ENCODE data around the gene MRPL30.

MRPL30 gene

GRCh38 chr2:99140056-99140859 is 40.7 kb upstream of the MRPL30 start:
- Histone ChIP-seq H4K20me1 (ENCODE audit: insufficient read depth, low read length, poor library complexity, severe bottlenecking) (no peaks in the 10 kb centered on the region), H3K36me3 (ENCODE audit: insufficient read depth, low read length) (no peaks in the 10 kb centered on the region), H3K4me2 (ENCODE audit: low read depth, low read length, poor library complexity, severe bottlenecking) (peak overlapping the region; percentile 95), H3K9me3 (ENCODE audit: insufficient read depth, low read depth, low read length) (no peaks in the 10 kb centered on the region), H3K4me3 (ENCODE audit: low read length, poor library complexity, severe bottlenecking) (peak overlapping the region; percentile 90), H3K27me3 (ENCODE audit: insufficient read depth, low read length, poor library complexity, severe bottlenecking) (no peaks in the 10 kb centered on the region), H3F3A (ENCODE audit: low read depth) (no peaks in the 10 kb centered on the region), H3K79me2 (ENCODE audit: insufficient read depth, low read length) (no peaks in the 10 kb centered on the region), H3K9ac (ENCODE audit: low read depth, low read length, poor library complexity, severe bottlenecking) (peak overlapping the region; percentile 73), H3K4me1 (ENCODE audit: insufficient read depth, low read length, poor library complexity, severe bottlenecking) (peaks cover 12% of the 10 kb centered on the region), H2AFZ (ENCODE audit: low read length) (peak overlapping the region; percentile 99), H3K9me2 (replicated peaks; ENCODE audit: low read depth, low read length) (no peaks in the 10 kb centered on the region)
- TF ChIP-seq CTCF (conservative IDR thresholded peaks at IDR 0.05; ENCODE audit: low read length): no peak

- H3F3A ChIP-seq (ENCODE audit: low read depth): no peaks in the 10 kb centered on the region
- H2AFZ ChIP-seq (ENCODE audit: low read length): peak overlapping the region; percentile 99
- peak overlapping the region; percentile 95 for H3K4me2 ChIP-seq (ENCODE audit: low read depth, low read length, poor library complexity, severe bottlenecking)
- H4K20me1 ChIP-seq (ENCODE audit: insufficient read depth, low read length, poor library complexity, severe bottlenecking): no peaks in the 10 kb centered on the region
- no peaks in the 10 kb centered on the region for H3K27me3 ChIP-seq (ENCODE audit: insufficient read depth, low read length, poor library complexity, severe bottlenecking)
- TF ChIP-seq CTCF (conservative IDR thresholded peaks at IDR 0.05; ENCODE audit: low read length): no peak
- TF ChIP-seq EZH2phosphoT487 (IDR thresholded peaks at IDR 0.05; ENCODE audit: borderline replicate concordance): no peak
- H3K9ac ChIP-seq (ENCODE audit: low read depth, low read length, poor library complexity, severe bottlenecking): peak overlapping the region; percentile 73
- no peaks in the 10 kb centered on the region for H3K9me2 ChIP-seq (replicated peaks; ENCODE audit: low read depth, low read length)
- H3K79me2 ChIP-seq (ENCODE audit: insufficient read depth, low read length): no peaks in the 10 kb centered on the region
- peak overlapping the region; percentile 90 for H3K4me3 ChIP-seq (ENCODE audit: low read length, poor library complexity, severe bottlenecking)
- peaks cover 12% of the 10 kb centered on the region for H3K4me1 ChIP-seq (ENCODE audit: insufficient read depth, low read length, poor library complexity, severe bottlenecking)
- H3K36me3 ChIP-seq (ENCODE audit: insufficient read depth, low read length): no peaks in the 10 kb centered on the region
- no peaks in the 10 kb centered on the region for H3K9me3 ChIP-seq (ENCODE audit: insufficient read depth, low read depth, low read length)
Measured at GRCh38 chr2:99140860-99141109, 40.2 kb upstream of the MRPL30 start.

GRCh38 chr2:99141110-99142108 is 39.6 kb upstream of the MRPL30 start, which contains the start of gene C2orf15:
Gene C2orf15, plus strand, starts transcription at chr2:99141707. Its CDS starts 8,852 bp downstream, at chr2:99150559.
- H4K20me1 ChIP-seq (ENCODE audit: insufficient read depth, low read length, poor library complexity, severe bottlenecking): no peaks in the 10 kb centered on the region
- H3K27me3 ChIP-seq (ENCODE audit: insufficient read depth, low read length, poor library complexity, severe bottlenecking): no peaks in the 10 kb centered on the region
- H3F3A ChIP-seq (ENCODE audit: low read depth): no peaks in the 10 kb centered on the region
- no peaks in the 10 kb centered on the region for H3K79me2 ChIP-seq (ENCODE audit: insufficient read depth, low read length)
- no peaks in the 10 kb centered on the region for H3K9me2 ChIP-seq (replicated peaks; ENCODE audit: low read depth, low read length)
- H3K4me1 ChIP-seq (ENCODE audit: insufficient read depth, low read length, poor library complexity, severe bottlenecking): peaks cover 12% of the 10 kb centered on the region
- H3K4me2 ChIP-seq (ENCODE audit: low read depth, low read length, poor library complexity, severe bottlenecking): peak within 1 kb of the TSS; percentile 95
- H3K9me3 ChIP-seq (ENCODE audit: insufficient read depth, low read depth, low read length): no peaks in the 10 kb centered on the region
- TF ChIP-seq EZH2phosphoT487 (IDR thresholded peaks at IDR 0.05; ENCODE audit: borderline replicate concordance): no peak
- TF ChIP-seq CTCF (conservative IDR thresholded peaks at IDR 0.05; ENCODE audit: low read length): no peak
- H3K36me3 ChIP-seq (ENCODE audit: insufficient read depth, low read length): no peaks in the 10 kb centered on the region
- peak within 1 kb of the TSS; percentile 99 for H2AFZ ChIP-seq (ENCODE audit: low read length)
- peak within 1 kb of the TSS; percentile 90 for H3K4me3 ChIP-seq (ENCODE audit: low read length, poor library complexity, severe bottlenecking)
- peak within 1 kb of the TSS; percentile 73 for H3K9ac ChIP-seq (ENCODE audit: low read depth, low read length, poor library complexity, severe bottlenecking)

Measured in Loucy (cell line).